HG02973 (cell line): ENCODE results near the gene NCR3LG1.
A peak's percentile ranks its signal among the peaks of the same experiment; 100 is the strongest.

Source experiments
- ATAC-seq: cut with Tn5 transposase; IDR thresholded peaks from one replicate; pipeline ENCODE4 v1.9.1; 2021; ENCODE audit warnings: moderate library complexity; ENCODE audit not compliant: unreplicated experiment

The NCR3LG1 gene

GRCh38 chr11:17369684-17370243 lies 18.2 kb downstream of the NCR3LG1 start:
- ATAC-seq = no peak

DNA sequence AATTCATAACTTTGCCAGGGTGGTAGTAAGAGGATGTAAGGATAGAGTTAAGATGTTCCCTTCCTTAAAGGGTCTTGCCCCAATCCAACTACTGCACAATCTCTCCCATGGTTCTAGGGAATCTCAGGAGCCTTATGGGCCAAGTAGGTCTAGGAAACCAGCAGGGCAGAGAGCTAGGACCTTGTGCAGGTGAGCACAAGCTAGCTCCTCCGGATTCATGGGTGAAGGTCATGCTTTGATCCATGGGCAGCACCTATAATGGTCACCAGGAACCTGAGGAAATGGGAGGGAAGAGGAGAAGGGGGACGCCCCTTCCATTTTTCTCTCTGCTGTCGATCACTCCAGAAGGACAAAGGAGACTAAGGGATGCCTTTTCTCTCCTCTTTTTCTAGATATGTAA lies 20.0 kb downstream of the NCR3LG1 start:
- no peak for ATAC-seq

- ATAC-seq = no peak
Observed at GRCh38 chr11:17375547-17375946, 23.9 kb downstream of the NCR3LG1 start.

- no peak for ATAC-seq
Observed at GRCh38 chr11:17376493-17376892, 24.9 kb downstream of the NCR3LG1 start.

GRCh38 chr11:17378655-17379054 lies 27.1 kb downstream of the NCR3LG1 start:
- no peak for ATAC-seq

DNA sequence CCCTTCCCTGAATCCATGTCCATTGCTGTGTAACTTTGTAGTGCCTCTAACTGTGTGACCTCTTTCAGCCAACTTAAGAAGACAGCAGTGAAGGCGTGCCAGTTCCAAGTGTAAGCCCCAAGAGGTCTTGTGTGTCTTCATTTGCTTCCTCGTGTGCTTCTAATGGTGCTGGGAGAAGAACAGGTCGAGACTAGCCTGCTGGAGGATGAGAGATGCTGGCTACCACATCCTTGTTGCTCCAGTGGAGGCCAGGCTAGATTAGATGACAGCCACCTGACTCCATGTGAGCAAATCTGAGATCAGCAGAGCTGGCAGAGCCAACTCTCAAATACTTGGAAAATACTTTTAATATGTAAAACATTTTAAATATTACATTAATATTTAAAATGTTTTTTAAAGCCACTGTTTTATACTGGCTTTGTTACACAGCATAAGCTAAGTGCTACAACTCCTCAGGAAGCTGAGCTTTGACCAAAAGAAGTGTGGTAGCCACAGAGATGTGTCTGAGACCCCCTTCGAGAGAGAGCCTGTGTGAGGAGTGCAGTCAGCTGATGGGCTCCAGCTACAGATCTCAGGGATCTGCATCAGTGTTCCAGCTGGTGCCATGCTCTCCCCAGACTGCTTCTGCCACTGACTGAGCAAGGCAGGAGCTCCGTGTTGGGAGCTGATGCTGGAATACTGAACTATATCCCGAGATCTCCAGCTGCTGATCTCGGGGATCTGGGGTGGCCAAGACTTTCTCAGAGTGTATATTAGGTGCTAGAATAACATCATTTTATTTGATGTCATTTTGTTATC lies 28.0 kb downstream of the NCR3LG1 start:
- ATAC-seq = no peak

DNA sequence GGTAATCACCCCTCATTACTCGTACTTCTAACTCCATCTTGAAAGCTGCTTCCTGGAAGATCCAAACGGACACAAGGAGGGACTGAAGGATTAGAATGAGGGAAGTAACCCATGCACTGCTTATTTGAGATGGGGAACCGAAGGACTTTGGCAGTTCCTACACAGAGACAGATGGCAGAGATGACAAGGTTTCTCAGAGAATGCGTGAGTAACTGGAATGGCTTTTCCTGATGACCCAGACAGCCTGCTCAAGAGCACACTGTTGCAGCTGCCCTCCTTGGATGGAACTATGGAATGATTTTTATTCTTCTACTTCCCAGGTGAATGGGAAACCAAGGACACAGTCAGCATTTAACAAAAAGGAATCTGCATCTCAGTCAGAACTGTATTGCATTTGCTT lies 29.6 kb downstream of the NCR3LG1 start:
- no peak for ATAC-seq

DNA sequence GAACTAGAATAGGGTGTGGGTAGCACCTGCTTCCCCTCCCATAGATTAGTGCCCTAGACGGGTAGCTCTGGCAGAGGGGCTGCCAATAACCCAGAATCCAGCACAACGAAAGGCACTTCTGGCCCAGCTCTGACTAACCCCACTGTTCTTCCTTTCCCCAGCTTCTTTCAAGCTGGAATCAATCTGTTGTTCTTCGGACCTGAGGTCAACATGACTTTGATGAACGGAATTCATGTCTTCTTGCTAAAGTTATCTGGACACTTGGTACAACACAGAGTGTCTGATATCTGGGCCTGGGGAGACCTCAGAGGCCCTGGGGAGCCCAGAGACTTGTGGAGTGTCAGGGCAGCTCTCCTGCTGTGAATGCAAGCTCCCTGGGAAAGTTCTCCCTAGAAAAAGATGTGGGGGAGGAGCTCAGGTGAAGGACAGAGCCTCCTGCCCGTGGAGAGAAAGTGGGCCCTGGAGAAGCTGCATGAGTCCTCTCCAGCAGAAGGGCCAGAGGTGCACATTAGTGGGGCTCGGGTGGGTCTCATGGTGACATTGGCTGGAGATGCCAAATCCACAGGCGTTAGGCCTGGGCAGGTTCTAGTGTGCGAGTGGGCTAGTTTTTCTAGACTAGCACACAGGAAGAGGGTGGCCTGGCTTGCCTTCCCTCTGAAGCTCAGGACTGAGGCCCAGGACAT lies 30.6 kb downstream of the NCR3LG1 start:
- no peak for ATAC-seq

DNA sequence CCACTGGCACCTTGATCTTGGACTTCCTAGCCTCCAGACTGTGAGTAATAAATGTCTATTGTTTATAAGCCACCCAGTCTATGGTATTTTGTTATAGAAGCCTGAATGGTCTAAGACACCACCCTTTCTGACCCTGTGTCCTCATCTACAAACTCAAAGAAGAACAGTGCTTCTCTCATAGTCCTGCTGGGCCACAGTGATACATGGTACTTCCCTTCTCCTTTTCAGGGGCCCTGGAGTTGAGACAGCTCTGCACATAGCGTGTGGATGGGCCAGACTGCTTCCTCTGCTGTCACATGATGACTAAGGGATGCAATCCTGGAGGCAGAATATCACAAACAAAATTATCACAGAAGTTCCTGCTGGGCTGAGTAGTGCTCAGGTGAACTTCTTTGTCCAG lies 31.9 kb downstream of the NCR3LG1 start:
- no peak for ATAC-seq

GRCh38 chr11:17384002-17384511 lies 32.5 kb downstream of the NCR3LG1 start:
- ATAC-seq = no peak

GRCh38 chr11:17385492-17385891 lies 33.9 kb downstream of the NCR3LG1 start:
- no peak for ATAC-seq

DNA sequence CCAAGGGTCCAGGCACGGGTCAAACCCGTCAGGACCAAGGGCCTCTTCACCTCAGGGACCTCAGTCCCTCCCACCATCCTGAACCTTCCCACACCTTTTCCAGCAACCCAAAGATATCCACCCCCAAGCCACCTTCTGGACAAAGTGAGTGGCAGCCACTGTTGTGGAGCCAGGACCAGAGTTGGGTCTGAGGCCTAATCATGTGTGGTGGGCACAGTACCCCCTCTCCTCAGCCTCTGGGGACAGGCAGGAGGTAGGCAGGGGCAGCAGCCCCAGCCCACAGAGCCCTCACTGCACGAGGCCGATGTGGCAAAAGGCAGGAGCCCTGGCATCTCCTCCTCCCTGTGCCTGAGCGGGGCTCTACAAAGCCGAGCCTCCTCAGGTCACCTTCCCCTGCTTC lies 34.3 kb downstream of the NCR3LG1 start:
- ATAC-seq = no peak

GRCh38 chr11:17386331-17387084 lies 34.9 kb downstream of the NCR3LG1 start:
- ATAC-seq = peak; percentile 57

- ATAC-seq = no peak
Observed at GRCh38 chr11:17387254-17387653, 35.7 kb downstream of the NCR3LG1 start.

GRCh38 chr11:17387811-17388210 lies 36.2 kb downstream of the NCR3LG1 start:
- ATAC-seq = no peak

DNA sequence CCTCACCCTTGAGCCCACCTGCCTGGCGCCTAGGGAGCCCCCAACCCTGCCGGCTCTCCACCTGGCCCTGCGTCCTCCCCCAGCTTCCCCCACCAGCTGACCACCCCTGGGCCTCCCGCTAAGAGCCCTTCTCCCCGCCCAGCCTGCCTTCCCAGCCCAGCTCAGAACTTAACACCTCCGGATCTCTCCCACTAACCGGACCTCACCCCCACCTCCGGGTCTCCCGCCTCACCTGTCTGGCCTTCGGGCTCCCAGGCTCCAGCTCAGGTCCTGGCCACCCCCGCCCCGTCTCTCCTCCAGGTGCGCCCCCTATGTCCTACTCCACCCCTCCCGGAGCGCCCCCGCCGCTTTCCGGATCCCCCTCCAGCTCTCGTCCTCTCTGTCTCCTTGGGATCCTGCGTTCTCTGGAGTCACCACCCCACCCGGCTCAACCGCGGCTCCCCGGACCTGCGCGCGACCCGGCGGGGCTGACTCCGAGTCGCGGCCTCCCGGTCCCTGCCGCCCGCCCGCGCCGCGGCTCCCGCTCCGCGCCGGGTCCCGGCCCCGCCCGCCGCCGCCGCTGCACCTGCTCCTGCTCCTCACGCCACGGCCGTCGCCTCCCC lies 37.1 kb downstream of the NCR3LG1 start, which contains the start of gene KCNJ11:
KCNJ11 (minus strand) TSS at position 51 of the 602 bp plus-strand sequence. CDS start 568 bp downstream, outside the sequence.
- peak; percentile 47 for ATAC-seq

- ATAC-seq = peak; percentile 56
Observed at GRCh38 chr11:17389211-17389956, 37.8 kb downstream of the NCR3LG1 start.

DNA sequence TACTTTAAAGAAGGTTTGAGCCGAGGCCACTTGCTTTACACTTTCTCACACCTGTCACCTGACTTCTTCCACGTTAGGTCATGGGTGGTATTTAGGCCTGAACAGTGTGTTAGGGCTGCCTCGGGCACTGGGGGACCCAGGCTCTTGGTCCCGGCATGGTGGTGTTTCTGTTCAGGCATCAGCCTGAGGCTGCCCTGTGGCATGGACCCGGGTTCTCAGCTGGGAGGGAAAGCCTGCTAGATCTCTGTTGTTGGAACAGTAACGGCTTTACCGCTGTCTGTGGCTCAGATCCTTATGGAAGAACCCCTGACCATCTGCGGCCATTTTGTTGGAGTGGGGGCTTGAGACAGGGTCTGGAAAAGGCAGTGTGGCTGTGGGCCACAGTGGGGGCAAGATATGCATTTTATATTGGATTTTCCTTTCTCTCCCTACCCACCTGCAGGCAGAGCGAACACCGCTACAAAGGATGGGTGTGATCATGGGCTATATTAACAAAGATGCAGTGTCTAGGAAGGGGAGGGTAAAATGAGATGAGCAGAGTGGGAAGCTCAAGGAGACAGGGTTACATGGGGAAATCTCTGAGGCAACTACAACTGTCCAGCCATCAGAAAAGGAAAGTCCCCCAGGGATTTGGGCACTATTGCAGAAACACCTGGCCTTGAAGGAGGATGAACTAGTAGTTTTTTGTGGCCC lies 38.5 kb downstream of the NCR3LG1 start:
- ATAC-seq = no peak
